H9 (cell line): ENCODE measurements around the gene CAPN9. TPM values are rescaled to one million over a fixed set of nuclear protein-coding genes. Genes with fewer than 3 reads are reported as not detected.

ENCODE experiments used
- DNase-seq: peaks from one replicate; pipeline ENCODE4 v3.0.0-alpha.2; 2017
- H2AFZ ChIP-seq: one replicate; pipeline ENCODE4 v1.6.1; 2013; ENCODE audit warnings: mild to moderate bottlenecking, low read length, control low read depth, moderate library complexity
- H2AK5ac ChIP-seq: 2 replicates; pipeline ENCODE4 v1.6.1; 2013; ENCODE audit warnings: low read length, control low read depth, mixed read lengths; ENCODE audit not compliant: insufficient read length
- H2BK120ac ChIP-seq: one replicate; pipeline ENCODE4 v1.6.1; 2013; ENCODE audit warnings: low read depth, mild to moderate bottlenecking, low read length, control low read depth, inconsistent platforms; ENCODE audit not compliant: poor library complexity, severe bottlenecking
- H2BK12ac ChIP-seq: 2 replicates; pipeline ENCODE4 v1.6.1; 2013; ENCODE audit warnings: low read length, control low read depth, mixed read lengths, low read depth; ENCODE audit not compliant: insufficient read length
- H2BK15ac ChIP-seq: 2 replicates; pipeline ENCODE4 v1.6.1; 2013; ENCODE audit warnings: low read depth, low read length, control low read depth
- H2BK20ac ChIP-seq: one replicate; pipeline ENCODE4 v1.6.1; 2013; ENCODE audit warnings: low read depth, mild to moderate bottlenecking, low read length, control low read depth, inconsistent platforms; ENCODE audit not compliant: poor library complexity, severe bottlenecking
- H2BK5ac ChIP-seq: 2 replicates; pipeline ENCODE4 v1.6.1; 2013; ENCODE audit warnings: low read length, control low read depth, mixed read lengths; ENCODE audit not compliant: insufficient read length
- H3K14ac ChIP-seq: 2 replicates; pipeline ENCODE4 v1.6.1; 2013; ENCODE audit warnings: low read length, control low read depth; ENCODE audit not compliant: insufficient read depth
- H3K18ac ChIP-seq: 2 replicates; pipeline ENCODE4 v1.6.1; 2013; ENCODE audit warnings: low read depth, mild to moderate bottlenecking, mixed read lengths, low read length, control low read depth; ENCODE audit not compliant: insufficient read length
- H3K23ac ChIP-seq: 2 replicates; pipeline ENCODE4 v1.6.1; 2013; ENCODE audit warnings: low read length, control low read depth, mixed read lengths, low read depth; ENCODE audit not compliant: insufficient read length
- H3K23me2 ChIP-seq: 2 replicates; pipeline ENCODE4 v1.6.1; 2013; ENCODE audit warnings: low read depth, mild to moderate bottlenecking, mixed read lengths, low read length, control low read depth; ENCODE audit not compliant: insufficient read length, poor library complexity, severe bottlenecking
- H3K27ac ChIP-seq: 2 replicates; pipeline ENCODE4 v1.5.1; 2013; ENCODE audit warnings: low read length, control low read depth, mixed read lengths, low read depth; ENCODE audit not compliant: insufficient read length
- H3K27me3 ChIP-seq: 2 replicates; pipeline ENCODE4 v1.6.1; 2013; ENCODE audit warnings: low read length, control low read depth, inconsistent platforms; ENCODE audit not compliant: insufficient read depth
- H3K4ac ChIP-seq: 2 replicates; pipeline ENCODE4 v1.6.1; 2013; ENCODE audit warnings: low read depth, mild to moderate bottlenecking, control low read depth, inconsistent platforms, low read length, moderate library complexity
- H3K4me1 ChIP-seq: 2 replicates; pipeline ENCODE4 v1.6.1; 2013; ENCODE audit warnings: low read length, control low read depth, inconsistent platforms; ENCODE audit not compliant: insufficient read depth
- H3K4me2 ChIP-seq: 2 replicates; pipeline ENCODE4 v1.6.1; 2013; ENCODE audit warnings: low read length, control low read depth, mixed read lengths; ENCODE audit not compliant: insufficient read length, insufficient read depth
- H3K56ac ChIP-seq: 2 replicates; pipeline ENCODE4 v1.6.1; 2013; ENCODE audit warnings: low read depth, mild to moderate bottlenecking, mixed read lengths, low read length, control low read depth; ENCODE audit not compliant: insufficient read length
- H3K79me1 ChIP-seq: 2 replicates; pipeline ENCODE4 v1.6.1; 2013; ENCODE audit warnings: low read depth, mild to moderate bottlenecking, moderate library complexity, low read length, control low read depth, inconsistent platforms; ENCODE audit not compliant: insufficient read depth, poor library complexity, severe bottlenecking
- H3K79me2 ChIP-seq: 2 replicates; pipeline ENCODE4 v1.6.1; 2013; ENCODE audit warnings: low read length, control low read depth, inconsistent platforms; ENCODE audit not compliant: insufficient read depth
- H3K9ac ChIP-seq: 2 replicates; pipeline ENCODE4 v1.6.1; 2013; ENCODE audit warnings: low read length, control low read depth, mixed read lengths; ENCODE audit not compliant: insufficient read length; ENCODE audit errors: extremely low read depth
- H3K9me3 ChIP-seq: one replicate; pipeline ENCODE4 v1.6.1; 2013; ENCODE audit warnings: low read depth, low read length, inconsistent platforms; ENCODE audit not compliant: control insufficient read depth
- H3T11ph ChIP-seq: one replicate; pipeline ENCODE4 v1.6.1; 2013; ENCODE audit warnings: mild to moderate bottlenecking, low read length, control low read depth, inconsistent platforms
- H4K20me1 ChIP-seq: one replicate; pipeline ENCODE4 v1.6.1; 2013; ENCODE audit not compliant: control insufficient read depth, insufficient read length, insufficient read depth
- H4K5ac ChIP-seq: 2 replicates; pipeline ENCODE4 v1.6.1; 2013; ENCODE audit warnings: low read depth, mild to moderate bottlenecking, mixed read lengths, low read length, control low read depth; ENCODE audit not compliant: insufficient read length
- H4K8ac ChIP-seq: replicated peaks from 2 replicates; pipeline ENCODE4 v1.6.1; 2013; ENCODE audit warnings: low read length, control low read depth, mixed read lengths, low read depth; ENCODE audit not compliant: insufficient read length
- H4K91ac ChIP-seq: 2 replicates; pipeline ENCODE4 v1.6.1; 2013; ENCODE audit warnings: low read depth, mild to moderate bottlenecking, moderate library complexity, mixed read lengths, low read length, control low read depth; ENCODE audit not compliant: insufficient read length
- H3K27ac Mint-ChIP-seq, 3 experiments: 2 replicates in 2 of 3; 3 replicates in 1 of 3; pipeline ENCODE4 v1.8.0; 2020 to 2021; ENCODE audit warnings: mixed read lengths in 3 of 3, mild to moderate bottlenecking in 1 of 3, moderate library complexity in 1 of 3
- H3K27me3 Mint-ChIP-seq: 2 replicates; pipeline ENCODE4 v1.8.0; 2021; ENCODE audit warnings: low read depth, mild to moderate bottlenecking, moderate library complexity, mixed read lengths
- H3K36me3 Mint-ChIP-seq, 3 experiments: 2 replicates in 2 of 3; 3 replicates in 1 of 3; pipeline ENCODE4 v1.8.0; 2020 to 2021; ENCODE audit warnings: low read depth in 3 of 3, mixed read lengths in 3 of 3; ENCODE audit not compliant: insufficient read depth in 1 of 3
- H3K4me1 Mint-ChIP-seq, 2 experiments: 2 replicates each; pipeline ENCODE4 v1.8.0; 2020; ENCODE audit warnings: mixed read lengths in 2 of 2
- H3K4me3 Mint-ChIP-seq, 2 experiments: 2 replicates in 1 of 2; 3 replicates in 1 of 2; pipeline ENCODE4 v1.8.0; 2020 to 2021; ENCODE audit warnings: mild to moderate bottlenecking in 2 of 2, mixed read lengths in 2 of 2, moderate library complexity in 1 of 2
- H3K9me3 Mint-ChIP-seq, 2 experiments: 2 replicates in 1 of 2; 3 replicates in 1 of 2; pipeline ENCODE4 v1.8.0; 2020; ENCODE audit warnings: mild to moderate bottlenecking in 2 of 2, mixed read lengths in 2 of 2, moderate library complexity in 1 of 2
- WGBS: extraction: QIAGEN DNeasy Blood & Tissue Kit; methylation state at CpG from one replicate; pipeline ENCODE4 v1.1.7; 2013; ENCODE audit warnings: missing lambda C conversion rate, low lambda C conversion rate, mixed read lengths; ENCODE audit not compliant: insufficient read length; ENCODE audit errors: extremely low coverage; 5-methylcytosine and 5-hydroxymethylcytosine counted together
- total RNA-seq: library from RNA; stranded (reverse); gene quantifications from 2 replicates; pipeline ENCODE4 v1.2.1, GENCODE V29; 2021
- TF ChIP-seq, protein P1 (sequence below): fragments of 200-600 bp; sonication (generic); conservative IDR thresholded peaks from 3 replicates; pipeline ENCODE4 v1.8.0; 2021; ENCODE audit warnings: antibody characterized with exemption, mild to moderate bottlenecking

The CAPN9 gene
- total RNA-seq, 1 experiment from 2014 or later = 0.22 TPM

DNA sequence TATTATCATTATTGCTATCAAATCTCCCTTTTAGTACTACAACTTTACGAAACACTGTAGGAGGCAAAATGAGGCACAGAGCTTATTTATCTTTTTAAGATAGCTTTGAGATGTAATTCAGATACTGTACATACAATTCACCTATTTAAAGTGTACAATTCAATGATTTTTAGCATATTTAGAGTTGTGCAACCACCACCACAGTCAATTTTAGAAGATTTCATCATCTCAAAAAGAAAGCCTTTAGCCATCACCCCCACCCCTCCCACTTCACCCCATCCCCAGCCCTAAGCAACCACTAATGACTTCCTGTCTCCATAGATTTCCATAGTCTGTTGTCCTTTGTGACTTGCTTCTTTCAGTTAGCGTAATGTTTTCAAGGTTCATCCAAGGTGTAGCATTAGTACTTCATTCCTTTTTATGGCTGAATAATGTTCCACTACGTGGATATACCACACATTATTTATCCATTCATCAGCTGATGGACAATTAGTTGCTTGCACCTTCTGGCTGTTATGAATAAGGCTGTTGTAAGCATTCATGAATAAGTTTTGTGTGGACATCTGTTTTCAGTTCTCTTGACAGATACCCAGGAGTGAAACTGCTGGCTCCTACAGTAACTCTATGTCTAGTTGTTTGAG is 9.4 kb upstream of the CAPN9 start:
- no peaks in the 10 kb centered on the region for H3K79me2 ChIP-seq
- H2BK120ac ChIP-seq = no peak overlapping the region
- H3K27ac ChIP-seq = no peak overlapping the region
- H3T11ph ChIP-seq = no peak overlapping the region
- no peak overlapping the region for H2BK15ac ChIP-seq
- H3K9me3 ChIP-seq = no peaks in the 10 kb centered on the region
- H3K9ac ChIP-seq = no peak overlapping the region
- no peak overlapping the region for H4K91ac ChIP-seq
- no peak overlapping the region for H3K23ac ChIP-seq
- H2BK20ac ChIP-seq = no peak overlapping the region
- H3K4ac ChIP-seq = no peak overlapping the region
- H3K23me2 ChIP-seq = no peaks in the 10 kb centered on the region
- H3K4me3 Mint-ChIP-seq = no peak overlapping the region
- H3K36me3 Mint-ChIP-seq = no peaks in the 10 kb centered on the region
- H3K9me3 Mint-ChIP-seq = peaks cover 5 to 6% of the 10 kb centered on the region in 2 experiments; a peak in 2 of 5 replicates
- peaks cover 0 to 5% of the 10 kb centered on the region in 2 experiments; a peak in 2 of 4 replicates for H3K4me1 Mint-ChIP-seq
- H3K56ac ChIP-seq = no peak overlapping the region
- peaks cover 12% of the 10 kb centered on the region for H3K27me3 Mint-ChIP-seq
- H3K27ac Mint-ChIP-seq = no peak overlapping the region
- no peak overlapping the region for H4K8ac ChIP-seq
- H4K20me1 ChIP-seq = no peaks in the 10 kb centered on the region
- no peak overlapping the region for H2BK5ac ChIP-seq
- H2AK5ac ChIP-seq = no peak overlapping the region
- no peaks in the 10 kb centered on the region for H3K4me1 ChIP-seq
- TF ChIP-seq, protein P1, sequence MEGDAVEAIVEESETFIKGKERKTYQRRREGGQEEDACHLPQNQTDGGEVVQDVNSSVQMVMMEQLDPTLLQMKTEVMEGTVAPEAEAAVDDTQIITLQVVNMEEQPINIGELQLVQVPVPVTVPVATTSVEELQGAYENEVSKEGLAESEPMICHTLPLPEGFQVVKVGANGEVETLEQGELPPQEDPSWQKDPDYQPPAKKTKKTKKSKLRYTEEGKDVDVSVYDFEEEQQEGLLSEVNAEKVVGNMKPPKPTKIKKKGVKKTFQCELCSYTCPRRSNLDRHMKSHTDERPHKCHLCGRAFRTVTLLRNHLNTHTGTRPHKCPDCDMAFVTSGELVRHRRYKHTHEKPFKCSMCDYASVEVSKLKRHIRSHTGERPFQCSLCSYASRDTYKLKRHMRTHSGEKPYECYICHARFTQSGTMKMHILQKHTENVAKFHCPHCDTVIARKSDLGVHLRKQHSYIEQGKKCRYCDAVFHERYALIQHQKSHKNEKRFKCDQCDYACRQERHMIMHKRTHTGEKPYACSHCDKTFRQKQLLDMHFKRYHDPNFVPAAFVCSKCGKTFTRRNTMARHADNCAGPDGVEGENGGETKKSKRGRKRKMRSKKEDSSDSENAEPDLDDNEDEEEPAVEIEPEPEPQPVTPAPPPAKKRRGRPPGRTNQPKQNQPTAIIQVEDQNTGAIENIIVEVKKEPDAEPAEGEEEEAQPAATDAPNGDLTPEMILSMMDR = no peak
- DNase-seq = no peak
- no CpG with 5 or more reads among the region's 3 CpGs for WGBS
- H3K27me3 ChIP-seq = no peaks in the 10 kb centered on the region
- no peak overlapping the region for H3K18ac ChIP-seq
- no peak overlapping the region for H2BK12ac ChIP-seq
- no peak overlapping the region for H4K5ac ChIP-seq
- H3K79me1 ChIP-seq = no peaks in the 10 kb centered on the region
- H2AFZ ChIP-seq = no peak overlapping the region
- no peak overlapping the region for H3K14ac ChIP-seq
- no peak overlapping the region for H3K4me2 ChIP-seq
